Activated CD4-positive, alpha-beta T cell treated with anti-CD3 and anti-CD28 coated beads, Interleukin-2, amount 10 ng/mL, durations not matched to agents 24 days and 14 days (primary cell): ENCODE measurements around the gene CHRND. TPM values are rescaled to one million over a fixed set of nuclear protein-coding genes. Genes with fewer than 3 reads are reported as not detected.
A peak's percentile ranks its signal among the peaks of the same experiment; 100 is the strongest.

Experiments
- DNase-seq: peaks from one replicate; pipeline ENCODE4 v3.0.0; 2022
- H3K27ac Mint-ChIP-seq: one replicate; pipeline ENCODE4 v1.8.0; 2022; ENCODE audit warnings: mild to moderate bottlenecking, mixed read lengths
- H3K27me3 Mint-ChIP-seq: one replicate; pipeline ENCODE4 v1.8.0; 2022; ENCODE audit warnings: mixed read lengths
- H3K36me3 Mint-ChIP-seq: one replicate; pipeline ENCODE4 v1.8.0; 2022; ENCODE audit warnings: low read depth, mild to moderate bottlenecking, mixed read lengths
- H3K4me1 Mint-ChIP-seq: one replicate; pipeline ENCODE4 v1.8.0; 2021; ENCODE audit warnings: mixed read lengths
- H3K4me3 Mint-ChIP-seq: one replicate; pipeline ENCODE4 v1.8.0; 2022; ENCODE audit warnings: mild to moderate bottlenecking, moderate library complexity, mixed read lengths
- H3K9me3 Mint-ChIP-seq: one replicate; pipeline ENCODE4 v1.8.0; 2021; ENCODE audit warnings: mixed read lengths
- intact Hi-C: fragments of 100-400 bp; cut with micrococcal nuclease; formaldehyde crosslinking; loops from one replicate; pipeline ENCODE4 v1.15.1; 2023
- total RNA-seq: library from RNA; stranded (reverse); gene quantifications from 2 replicates; pipeline ENCODE4 v1.2.3, GENCODE V29; 2022

Gene CHRND
- total RNA-seq, 1 donor from 2014 or later: not detected

GRCh38 chr2:232492236-232492848 lies 33.6 kb upstream of the CHRND start:
- no peaks in the 10 kb centered on the region for H3K4me1 Mint-ChIP-seq
- DNase-seq: no peak
- intact Hi-C loops: no loop called here
- H3K27me3 Mint-ChIP-seq: peaks cover 20% of the 10 kb centered on the region
- H3K9me3 Mint-ChIP-seq: no peaks in the 10 kb centered on the region
- no peak overlapping the region for H3K27ac Mint-ChIP-seq
- H3K36me3 Mint-ChIP-seq: no peaks in the 10 kb centered on the region
- H3K4me3 Mint-ChIP-seq: no peak overlapping the region

GRCh38 chr2:232492963-232493700 lies 32.8 kb upstream of the CHRND start:
- H3K9me3 Mint-ChIP-seq: no peaks in the 10 kb centered on the region
- no peak overlapping the region for H3K4me3 Mint-ChIP-seq
- DNase-seq: no peak
- no peak overlapping the region for H3K27ac Mint-ChIP-seq
- H3K36me3 Mint-ChIP-seq: no peaks in the 10 kb centered on the region
- peaks cover 19% of the 10 kb centered on the region for H3K27me3 Mint-ChIP-seq
- intact Hi-C loops: no loop called here
- H3K4me1 Mint-ChIP-seq: no peaks in the 10 kb centered on the region

DNA sequence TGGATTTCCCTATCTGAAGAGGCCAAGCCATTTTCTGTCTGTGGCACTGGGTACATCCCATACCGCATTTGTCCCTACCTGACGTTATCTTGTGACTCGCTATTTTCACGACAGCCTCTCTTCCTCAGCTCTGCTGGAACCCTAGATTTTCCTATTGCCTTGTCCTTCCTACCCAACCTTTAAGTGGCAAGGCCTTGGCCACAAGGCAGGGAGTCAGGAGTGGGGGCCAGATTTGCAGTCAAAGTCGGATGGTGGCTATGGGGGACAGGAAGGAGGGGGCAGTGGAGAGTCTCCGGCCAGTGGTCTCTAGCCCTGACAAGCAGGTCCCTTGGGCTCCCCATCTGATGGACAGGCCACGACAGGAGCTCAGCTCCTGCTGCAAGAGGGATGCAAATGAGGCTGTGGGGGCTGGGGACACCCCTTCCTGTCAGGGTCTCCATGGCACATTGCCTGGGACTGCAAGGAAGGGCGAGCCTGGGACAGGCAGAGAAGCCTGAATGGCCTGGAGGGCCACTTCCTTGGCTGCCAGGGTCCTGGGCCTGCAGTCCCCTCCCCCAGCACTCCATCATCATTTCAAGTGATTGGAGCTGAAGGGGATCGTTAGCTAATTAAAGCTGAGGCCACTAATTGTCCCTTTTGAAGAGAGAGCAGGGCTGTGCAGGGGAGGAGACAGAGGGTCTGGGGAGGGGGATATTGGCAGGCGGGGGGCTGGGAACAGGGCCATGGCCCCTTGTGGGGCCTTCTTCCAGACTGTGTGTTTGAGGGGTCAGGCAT lies 32.1 kb upstream of the CHRND start:
- intact Hi-C loops: no loop called here
- DNase-seq: no peak
- H3K36me3 Mint-ChIP-seq: no peaks in the 10 kb centered on the region
- no peaks in the 10 kb centered on the region for H3K9me3 Mint-ChIP-seq
- no peak overlapping the region for H3K4me3 Mint-ChIP-seq
- H3K27ac Mint-ChIP-seq: no peak overlapping the region
- H3K27me3 Mint-ChIP-seq: peaks cover 13% of the 10 kb centered on the region
- H3K4me1 Mint-ChIP-seq: no peaks in the 10 kb centered on the region

- Mint-ChIP-seq H3K9me3 (no peaks in the 10 kb centered on the region), H3K27ac (no peak overlapping the region), H3K36me3 (no peaks in the 10 kb centered on the region), H3K27me3 (peaks cover 7% of the 10 kb centered on the region), H3K4me3 (no peak overlapping the region), H3K4me1 (no peaks in the 10 kb centered on the region)
- intact Hi-C loops: no loop called here
- DNase-seq: no peak
Observed at GRCh38 chr2:232494542-232494941, 31.4 kb upstream of the CHRND start.

DNA sequence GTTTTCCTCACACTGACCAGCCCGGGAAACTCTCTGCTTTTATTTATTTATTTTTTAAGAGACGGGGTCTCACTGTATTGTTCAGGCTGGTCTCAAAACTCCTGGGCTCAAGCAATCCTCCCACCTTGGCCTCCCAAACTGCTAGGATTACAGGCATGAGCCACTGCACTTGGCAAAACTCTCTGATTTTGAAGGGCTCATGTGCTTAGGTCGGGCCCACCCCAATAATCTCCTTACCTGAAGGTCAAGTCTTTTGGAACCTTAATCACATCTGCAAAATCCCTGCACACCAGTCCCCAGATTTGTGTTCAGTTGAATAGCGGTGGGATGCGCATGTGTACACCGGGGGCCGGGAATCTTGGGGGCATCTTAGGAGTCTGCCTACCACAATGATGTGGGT lies 30.7 kb upstream of the CHRND start:
- H3K4me1 Mint-ChIP-seq: no peaks in the 10 kb centered on the region
- H3K27ac Mint-ChIP-seq: no peak overlapping the region
- H3K9me3 Mint-ChIP-seq: no peaks in the 10 kb centered on the region
- intact Hi-C loops: no loop called here
- H3K4me3 Mint-ChIP-seq: no peak overlapping the region
- no peak for DNase-seq
- H3K36me3 Mint-ChIP-seq: no peaks in the 10 kb centered on the region
- H3K27me3 Mint-ChIP-seq: peaks cover 1% of the 10 kb centered on the region

DNA sequence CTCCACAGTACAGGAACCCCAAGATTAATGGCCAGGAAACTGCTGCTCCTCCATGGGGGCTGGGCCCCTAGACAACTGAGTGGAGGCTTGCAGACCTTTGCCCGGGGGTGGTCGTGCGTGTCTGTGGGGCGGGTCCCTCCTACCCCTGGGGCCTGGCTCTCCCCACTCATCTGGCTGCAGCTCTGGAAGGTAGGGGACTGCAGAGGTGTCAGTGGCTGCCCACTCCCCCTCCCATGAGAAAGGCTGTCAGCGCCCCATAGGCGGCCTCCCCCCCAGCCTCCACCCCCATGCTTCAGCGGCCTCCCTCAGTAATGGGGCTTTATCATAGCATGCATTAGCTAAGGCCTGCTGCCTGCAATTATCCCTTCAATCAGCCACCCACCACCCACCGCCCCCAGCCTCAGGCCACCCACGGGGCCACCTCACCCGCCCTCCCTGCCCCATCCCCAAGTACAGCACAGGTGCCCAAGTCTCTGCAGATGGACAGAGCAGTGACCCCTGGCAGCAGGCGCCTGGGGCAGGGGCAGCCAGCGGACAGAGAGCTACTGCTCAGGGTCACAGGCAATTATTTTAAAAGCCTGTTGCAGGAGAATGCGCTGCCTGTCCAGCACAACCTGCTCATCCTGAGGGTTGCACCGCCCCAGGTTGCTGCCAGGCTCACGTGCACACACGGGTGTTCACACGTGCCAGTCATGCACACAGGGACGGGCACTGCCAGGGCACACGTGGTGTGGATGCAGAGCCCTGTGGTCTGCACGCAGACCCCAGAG lies 29.3 kb upstream of the CHRND start:
- H3K4me3 Mint-ChIP-seq: no peak overlapping the region
- intact Hi-C loops: no loop called here
- no peaks in the 10 kb centered on the region for H3K4me1 Mint-ChIP-seq
- no peak for DNase-seq
- peaks cover 4% of the 10 kb centered on the region for H3K27me3 Mint-ChIP-seq
- H3K27ac Mint-ChIP-seq: no peak overlapping the region
- H3K36me3 Mint-ChIP-seq: no peaks in the 10 kb centered on the region
- no peaks in the 10 kb centered on the region for H3K9me3 Mint-ChIP-seq

DNA sequence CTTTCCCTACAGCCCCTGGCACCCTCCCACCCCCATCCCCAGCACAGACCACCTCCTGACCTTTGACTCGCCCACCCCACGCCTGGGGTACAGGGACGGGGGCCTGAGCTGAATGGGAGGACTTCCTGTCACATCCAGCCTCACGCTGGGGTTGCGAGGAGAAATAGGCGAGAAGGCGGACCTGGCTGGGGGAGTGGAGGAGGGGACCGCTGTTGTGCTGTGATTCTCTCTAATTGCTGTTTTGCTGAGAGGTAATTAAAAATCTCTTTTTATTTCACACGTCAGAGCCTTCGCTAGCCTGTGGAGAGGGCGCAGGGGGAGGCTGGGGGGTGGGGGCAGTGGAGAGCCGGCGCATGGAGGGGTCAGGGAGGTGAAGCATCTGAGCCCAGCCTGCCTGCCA lies 28.6 kb upstream of the CHRND start:
- intact Hi-C loops: no loop called here
- no peak for DNase-seq
- no peak overlapping the region for H3K4me3 Mint-ChIP-seq
- peak overlapping the region; percentile 41 for H3K27ac Mint-ChIP-seq
- peaks cover 1% of the 10 kb centered on the region for H3K4me1 Mint-ChIP-seq
- H3K36me3 Mint-ChIP-seq: no peaks in the 10 kb centered on the region
- peaks cover 9% of the 10 kb centered on the region for H3K27me3 Mint-ChIP-seq
- H3K9me3 Mint-ChIP-seq: no peaks in the 10 kb centered on the region

GRCh38 chr2:232498452-232498851 lies 27.5 kb upstream of the CHRND start:
- no peak for DNase-seq
- Mint-ChIP-seq H3K4me1 (peaks cover 3% of the 10 kb centered on the region), H3K27ac (no peak overlapping the region), H3K9me3 (no peaks in the 10 kb centered on the region), H3K4me3 (no peak overlapping the region), H3K27me3 (peaks cover 12% of the 10 kb centered on the region), H3K36me3 (no peaks in the 10 kb centered on the region)
- intact Hi-C loops: no loop called here

DNA sequence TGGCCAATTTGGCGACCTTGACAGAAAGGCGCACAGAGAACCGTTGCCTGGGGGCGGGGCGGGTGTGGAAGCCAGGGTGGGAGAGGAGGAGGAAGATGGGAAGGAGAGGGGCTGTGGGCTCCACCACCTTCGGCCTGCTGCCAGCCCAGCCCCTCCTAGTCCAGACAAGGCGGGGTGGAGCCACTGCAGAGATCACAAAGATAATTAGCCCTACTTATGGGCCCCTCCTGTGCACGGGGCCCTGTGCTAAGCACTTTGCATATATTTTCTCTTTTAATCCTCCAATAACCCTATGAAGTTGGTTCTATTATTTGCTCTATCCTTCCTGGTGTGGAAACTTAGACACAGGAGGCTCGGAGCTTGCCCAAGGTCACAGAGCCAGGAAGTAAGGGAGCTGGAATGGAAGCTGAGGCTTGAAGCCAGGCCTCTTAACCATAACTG lies 24.6 kb upstream of the CHRND start:
- intact Hi-C loops: no loop called here
- Mint-ChIP-seq H3K36me3 (no peaks in the 10 kb centered on the region), H3K9me3 (no peaks in the 10 kb centered on the region)

GRCh38 chr2:232501794-232502390 lies 24.1 kb upstream of the CHRND start:
- Mint-ChIP-seq H3K9me3 (no peaks in the 10 kb centered on the region), H3K4me3 (no peak overlapping the region), H3K4me1 (peaks cover 9% of the 10 kb centered on the region), H3K27me3 (peaks cover 36% of the 10 kb centered on the region), H3K27ac (no peak overlapping the region), H3K36me3 (no peaks in the 10 kb centered on the region)
- intact Hi-C loops: no loop called here
- DNase-seq: no peak

More for the DNA sequence above, 24.6 kb upstream of the CHRND start:
- no peak for DNase-seq
- no peak overlapping the region for H3K4me3 Mint-ChIP-seq
- H3K27ac Mint-ChIP-seq: no peak overlapping the region
- H3K4me1 Mint-ChIP-seq: peaks cover 9% of the 10 kb centered on the region
- peaks cover 36% of the 10 kb centered on the region for H3K27me3 Mint-ChIP-seq

- H3K36me3 Mint-ChIP-seq: no peaks in the 10 kb centered on the region
- no peaks in the 10 kb centered on the region for H3K9me3 Mint-ChIP-seq
- peaks cover 36% of the 10 kb centered on the region for H3K27me3 Mint-ChIP-seq
- intact Hi-C loops: no loop called here
- H3K4me3 Mint-ChIP-seq: peak overlapping the region; percentile 75
- DNase-seq: no peak
- H3K4me1 Mint-ChIP-seq: peaks cover 9% of the 10 kb centered on the region
- peak overlapping the region; percentile 66 for H3K27ac Mint-ChIP-seq
Observed at GRCh38 chr2:232502511-232502910, 23.4 kb upstream of the CHRND start.

GRCh38 chr2:232502911-232503808 lies 22.8 kb upstream of the CHRND start:
- Mint-ChIP-seq H3K27ac (no peak overlapping the region), H3K9me3 (no peaks in the 10 kb centered on the region), H3K36me3 (no peaks in the 10 kb centered on the region), H3K27me3 (peaks cover 36% of the 10 kb centered on the region), H3K4me3 (peak overlapping the region; percentile 75), H3K4me1 (peaks cover 9% of the 10 kb centered on the region)
- intact Hi-C loops: no loop called here
- peak; percentile 77 for DNase-seq
